GM04503 (cell line): ENCODE results near the gene DCC.

ENCODE experiments used
- DNase-seq: peaks from one replicate; pipeline ENCODE4 v3.0.0-alpha.2; 2012; ENCODE audit warnings: low read depth

Gene DCC

DNA sequence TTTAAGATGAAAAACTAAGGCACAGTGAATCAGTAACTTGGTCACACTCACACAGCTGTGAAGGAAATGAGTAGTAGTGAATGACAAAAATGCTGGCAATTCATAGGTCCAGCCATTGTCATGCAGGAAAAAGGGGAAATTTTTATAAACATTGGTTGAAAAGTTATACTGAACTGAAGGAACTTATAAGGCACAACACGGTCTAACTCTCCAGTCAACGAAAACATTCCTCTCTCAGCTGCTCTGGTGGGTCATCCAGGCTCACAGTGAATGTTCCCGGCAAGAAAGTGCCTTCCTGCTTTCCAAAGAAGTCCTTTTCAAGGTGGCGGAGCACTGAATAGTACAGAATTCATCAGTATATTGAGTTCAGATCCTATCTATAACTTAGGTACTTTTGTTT is 476.1 kb downstream of the DCC start:
- DNase-seq, result no peak

DNA sequence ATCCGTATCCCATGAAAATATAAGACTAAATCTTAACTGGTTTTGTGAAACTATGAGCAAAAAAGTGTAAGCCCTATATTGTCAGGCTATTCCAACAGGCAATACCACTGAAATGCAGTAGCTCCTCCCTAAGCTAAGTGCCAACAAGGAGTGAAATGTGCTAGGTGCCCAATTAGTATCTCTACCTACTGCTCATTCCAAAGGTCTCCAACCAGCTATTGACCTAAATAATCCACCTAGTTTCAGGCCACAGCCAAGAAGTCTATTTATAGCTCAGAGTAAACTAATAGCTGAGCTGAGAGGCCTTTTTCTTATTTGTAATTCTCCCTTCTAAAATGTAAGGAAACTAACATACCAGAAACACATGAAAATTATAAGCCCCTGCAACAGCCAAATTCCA is 482.2 kb downstream of the DCC start:
- DNase-seq, result no peak

DNA sequence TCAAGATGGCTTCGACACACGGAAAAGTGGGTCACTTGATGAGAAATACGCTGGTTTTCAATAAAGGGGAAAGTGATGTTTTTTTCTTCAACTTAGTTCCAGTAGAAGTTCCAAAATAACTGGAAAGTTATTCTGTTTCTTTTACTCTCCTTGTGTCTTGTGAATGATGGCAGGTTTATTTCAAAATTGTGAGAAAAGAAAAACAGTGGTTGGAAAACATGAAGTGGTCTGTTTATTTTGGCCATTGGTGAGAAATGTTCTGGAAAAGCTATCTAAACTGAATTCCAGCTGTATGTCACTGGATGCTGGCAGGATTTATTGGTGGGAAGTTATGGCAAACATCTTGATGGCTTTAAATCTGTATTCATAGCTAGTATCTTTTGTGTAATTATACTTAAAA is 484.1 kb downstream of the DCC start:
- DNase-seq, result no peak

DNA sequence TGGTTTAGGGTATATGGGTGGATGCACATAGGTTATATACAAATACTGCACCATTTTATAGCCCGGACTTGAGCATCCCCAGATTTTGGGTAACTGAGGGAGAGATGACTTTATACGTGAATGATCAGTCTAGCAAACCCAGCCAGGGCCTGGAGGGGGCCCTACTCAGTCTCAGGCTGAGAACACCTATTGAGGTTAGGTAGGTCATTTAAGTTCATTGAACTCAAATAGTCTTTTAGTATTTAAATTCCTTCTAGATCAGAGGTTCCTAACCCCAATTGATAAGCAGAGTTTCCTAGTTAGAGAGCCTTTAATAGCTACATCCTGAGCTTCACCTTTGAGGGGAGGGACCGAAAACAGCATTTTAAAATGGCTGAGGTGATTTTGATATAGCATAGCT is 487.0 kb downstream of the DCC start:
- DNase-seq, result no peak

DNA sequence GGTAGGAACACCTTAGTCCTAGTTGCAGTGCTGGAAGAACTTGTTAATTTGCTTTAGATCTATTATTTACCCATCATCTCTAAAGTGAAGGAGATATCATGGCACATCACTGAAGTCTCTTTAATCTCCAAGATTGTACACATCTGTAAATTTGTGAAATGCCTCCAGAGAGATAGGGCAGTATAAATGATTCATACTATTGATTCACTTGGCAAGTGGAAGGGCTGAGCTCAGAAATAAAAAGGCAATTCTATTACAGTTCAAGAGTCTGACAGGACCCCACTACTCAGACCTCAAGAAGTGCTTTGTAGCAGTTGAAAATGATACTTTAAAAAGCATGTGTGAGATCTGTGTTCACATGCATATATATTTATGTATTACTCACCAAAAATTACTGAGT is 489.3 kb downstream of the DCC start:
- no peak for DNase-seq

DNA sequence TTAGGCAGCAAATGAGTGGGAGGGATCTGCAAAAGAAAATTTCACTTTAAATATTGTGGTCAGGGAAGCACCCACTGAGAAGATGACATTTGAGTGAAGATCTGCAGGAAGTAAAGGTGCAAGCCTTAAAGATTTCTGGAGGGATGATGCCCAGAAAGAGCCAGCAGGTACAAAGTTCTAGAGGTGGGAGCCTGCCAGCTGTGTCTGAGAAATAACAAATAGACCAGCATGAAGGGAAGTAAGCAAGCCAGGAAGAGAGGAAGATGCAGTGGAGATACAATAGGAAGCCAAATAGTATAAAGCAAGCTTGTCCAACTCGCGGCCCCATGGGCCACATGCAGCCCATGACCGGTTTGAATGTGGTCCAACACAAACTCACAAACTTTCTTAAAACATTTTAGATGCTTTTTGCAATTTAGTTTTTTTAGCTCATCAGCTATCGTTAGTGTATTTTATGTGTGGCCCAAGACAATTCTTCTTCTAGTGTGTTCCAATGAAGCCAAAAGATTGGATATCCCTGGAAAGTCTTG is 489.9 kb downstream of the DCC start:
- DNase-seq, result no peak

DNA sequence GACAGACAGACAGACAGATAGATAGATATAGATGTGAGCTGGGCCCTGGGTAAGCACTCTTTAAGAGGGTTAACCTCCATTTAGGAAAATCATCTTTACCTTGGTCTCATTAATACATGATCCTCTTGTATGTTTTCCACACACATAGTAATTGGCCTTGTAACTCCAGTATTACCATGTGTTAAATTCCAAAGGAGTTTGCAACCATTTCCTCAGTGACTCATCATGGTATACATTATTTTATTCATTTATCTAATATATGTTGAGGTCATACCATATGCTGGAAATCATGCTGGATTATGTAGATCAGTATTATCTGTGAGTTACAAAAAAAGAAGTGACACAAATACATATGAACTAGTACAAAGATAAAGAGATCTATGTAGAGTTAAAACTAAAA is 504.3 kb downstream of the DCC start:
- DNase-seq, result no peak

DNA sequence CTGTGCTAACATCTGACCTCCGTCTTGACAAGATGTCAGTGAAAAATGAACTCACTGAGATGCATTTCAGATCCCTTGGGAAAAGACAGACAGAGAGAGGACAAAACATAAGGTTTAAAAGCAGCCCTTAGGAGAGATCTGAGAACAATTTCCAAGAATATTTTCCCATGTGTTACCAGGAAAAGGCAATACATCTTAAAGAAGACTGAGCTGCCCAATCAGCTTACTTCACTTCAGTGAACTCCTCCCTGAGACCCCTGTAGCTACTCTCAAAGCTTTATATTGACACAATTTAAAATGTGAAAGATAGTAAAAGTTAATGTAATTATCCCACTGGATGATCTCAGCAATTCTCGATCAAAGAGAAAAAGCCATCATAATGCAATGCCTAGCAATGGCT is 505.0 kb downstream of the DCC start:
- no peak for DNase-seq

DNA sequence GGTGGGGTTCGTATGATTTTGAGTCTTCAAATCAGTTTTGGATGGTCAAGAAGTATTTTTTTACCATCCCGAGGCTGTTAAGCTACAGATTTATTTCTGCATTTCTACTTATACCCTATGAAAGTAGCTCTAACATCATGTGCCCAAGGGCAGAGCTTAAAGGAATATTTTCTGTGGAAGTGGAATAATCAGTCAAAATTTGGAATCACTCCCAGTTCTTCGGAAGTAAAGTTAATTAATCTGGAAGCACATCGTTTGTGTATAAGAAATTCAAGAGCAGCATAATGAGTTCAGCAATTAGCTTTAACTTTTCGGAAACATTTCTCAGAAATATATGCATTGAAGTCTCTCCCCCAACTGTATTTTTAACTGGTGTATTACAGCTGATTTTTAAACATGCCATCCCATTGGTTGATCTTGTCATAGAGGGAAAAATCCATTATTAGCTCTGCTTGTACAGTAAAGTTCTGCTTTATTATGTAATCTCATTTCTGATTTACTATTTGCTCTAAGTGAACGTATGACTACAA is 510.1 kb downstream of the DCC start:
- DNase-seq, result no peak

DNA sequence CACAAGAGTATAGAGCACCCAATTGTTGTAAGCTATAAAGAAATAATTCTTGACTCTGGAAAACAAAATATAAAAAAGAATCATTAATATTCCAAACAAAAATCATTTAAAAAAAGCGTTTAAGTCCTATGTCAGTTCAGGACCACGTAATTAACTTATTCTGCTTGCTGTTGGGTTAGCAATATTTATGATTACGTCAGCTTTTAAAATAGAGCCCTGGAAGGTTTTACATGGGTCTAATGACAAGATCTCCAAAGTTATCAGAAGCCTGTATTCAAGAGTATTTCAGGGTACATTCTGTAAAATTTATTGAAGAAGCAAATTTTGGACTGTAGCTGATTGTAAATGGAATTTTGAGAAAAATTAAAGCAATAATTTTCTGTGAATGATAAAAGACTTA is 521.6 kb downstream of the DCC start:
- no peak for DNase-seq

DNA sequence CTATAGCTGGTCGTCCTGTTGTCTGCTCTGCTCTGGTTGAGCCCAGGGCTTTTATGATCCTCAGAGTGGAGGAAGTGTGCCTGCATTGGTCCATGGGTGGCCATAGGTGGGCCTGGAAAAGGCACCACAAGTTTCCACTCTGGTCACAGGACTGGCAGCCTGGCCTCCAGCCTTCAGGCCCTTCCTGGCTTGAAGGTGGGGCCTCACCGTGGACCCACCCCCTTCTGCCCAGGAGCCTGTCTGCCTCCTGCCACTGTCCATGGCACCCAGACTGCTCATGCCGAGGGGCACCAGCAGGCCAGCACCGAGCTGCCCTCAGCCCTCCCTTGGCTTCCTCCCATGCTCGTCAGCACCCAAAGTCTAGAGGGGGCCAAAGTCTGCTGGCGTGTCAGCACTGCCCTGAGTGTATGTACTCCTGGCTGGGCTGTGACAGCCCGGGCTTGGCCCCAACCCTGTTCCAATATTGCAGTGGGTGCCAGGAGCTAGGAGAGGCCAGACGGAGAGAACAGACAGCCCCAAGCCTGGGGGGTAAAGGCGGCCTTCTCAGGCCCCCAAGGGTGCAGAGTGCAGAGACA is 529.4 kb downstream of the DCC start:
- no peak for DNase-seq

DNA sequence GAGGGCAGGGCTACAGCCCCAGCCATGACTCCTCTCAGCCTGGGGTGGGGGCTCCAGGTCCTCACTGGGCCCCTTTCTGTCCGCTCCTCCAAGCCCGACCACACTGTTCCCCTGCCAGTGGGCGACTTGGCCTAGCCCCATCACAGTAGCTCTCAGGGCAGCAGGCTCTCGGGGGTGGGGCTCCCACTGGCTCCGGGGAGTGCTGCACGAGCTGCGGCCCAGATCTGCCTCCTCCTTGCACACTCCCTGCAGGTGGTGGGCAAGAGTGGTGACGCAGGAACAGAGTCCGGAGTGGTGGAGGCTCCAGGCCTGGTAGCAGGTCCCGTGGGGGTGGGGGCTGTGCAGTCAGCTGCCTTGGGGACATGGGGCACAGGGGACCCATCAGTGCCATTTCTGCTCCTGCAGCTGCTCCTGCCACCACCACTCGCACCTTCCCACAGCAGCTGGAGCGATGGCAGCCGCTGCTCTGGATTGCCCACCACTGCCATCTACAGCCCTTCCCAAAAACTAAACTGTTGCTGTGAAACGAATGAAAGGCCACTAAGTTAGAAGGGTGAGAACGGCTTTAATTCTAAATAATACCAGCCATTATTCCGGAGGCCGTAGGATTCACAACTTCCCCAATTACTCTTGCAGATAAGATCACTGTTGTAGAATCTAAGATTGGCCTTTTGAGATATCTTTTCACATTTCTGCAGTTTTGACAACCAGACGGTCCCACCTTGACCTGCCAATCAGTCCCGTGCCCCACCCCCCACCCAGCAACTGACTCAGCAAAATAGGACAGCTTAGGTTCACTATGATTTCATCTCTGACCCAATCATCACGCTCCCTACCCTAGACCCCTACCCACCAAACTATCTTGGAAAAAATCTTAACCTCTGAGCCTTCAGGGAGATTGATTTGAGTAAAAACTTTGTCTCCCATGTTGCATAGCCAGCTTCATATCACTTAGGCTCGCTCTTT is 530.2 kb downstream of the DCC start:
- DNase-seq, result no peak

DNA sequence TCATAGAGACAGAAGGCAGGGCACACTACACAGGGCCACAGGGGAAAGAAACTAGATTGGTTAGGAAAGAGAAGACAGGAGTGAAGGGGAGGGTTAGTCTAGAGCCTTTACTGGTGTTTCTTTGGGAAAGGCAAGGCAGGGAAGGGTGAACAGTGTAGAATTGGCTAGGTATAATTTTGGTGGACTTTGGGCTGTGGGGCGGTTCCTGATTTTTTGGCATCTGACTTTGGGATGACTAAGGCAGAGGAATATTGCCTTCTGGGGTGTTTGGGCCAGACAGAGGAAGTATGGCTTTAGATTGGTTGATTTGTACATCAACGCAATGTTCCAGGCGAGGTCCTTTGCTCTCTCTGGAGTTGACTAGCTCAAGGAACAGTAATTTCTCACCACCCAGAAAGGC is 534.8 kb downstream of the DCC start:
- DNase-seq, result no peak

DNA sequence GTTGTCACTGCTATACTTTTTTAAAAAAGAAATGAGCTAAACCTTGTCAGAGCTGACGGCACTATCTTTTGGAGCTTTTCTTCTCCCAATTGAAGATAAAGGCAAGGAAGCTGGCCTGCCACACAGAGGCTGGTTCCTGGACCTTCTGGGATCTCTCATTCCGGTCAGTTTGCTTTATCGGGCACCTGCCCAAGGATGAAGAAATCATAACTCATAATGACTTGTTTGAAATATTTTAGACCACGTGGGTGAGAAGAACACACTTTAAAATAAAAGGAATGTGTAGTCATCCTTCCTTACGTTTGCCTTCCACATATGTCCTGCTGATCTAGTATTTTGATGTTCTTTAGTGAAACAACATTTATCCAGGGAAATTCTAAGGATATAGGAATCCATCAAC is 535.7 kb downstream of the DCC start:
- no peak for DNase-seq

DNA sequence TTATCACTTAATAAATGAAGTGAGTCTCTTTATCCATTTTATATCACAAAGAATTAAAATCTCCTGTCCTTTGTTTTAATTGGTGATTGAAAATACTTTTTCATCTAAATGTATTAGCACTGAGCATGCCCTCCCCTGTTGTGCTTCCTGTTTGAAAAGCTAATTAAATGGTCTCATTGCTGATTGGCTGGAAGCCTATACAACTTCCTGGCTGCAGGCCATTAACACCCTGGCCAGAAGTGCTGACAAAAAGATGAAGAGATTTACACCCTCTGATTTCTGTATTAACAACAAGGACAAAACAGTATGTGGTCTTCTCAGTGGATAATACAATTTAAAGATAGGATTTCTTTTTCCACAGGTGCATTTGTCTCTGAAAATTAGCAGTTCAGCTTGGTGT is 548.0 kb downstream of the DCC start:
- DNase-seq, result no peak

DNA sequence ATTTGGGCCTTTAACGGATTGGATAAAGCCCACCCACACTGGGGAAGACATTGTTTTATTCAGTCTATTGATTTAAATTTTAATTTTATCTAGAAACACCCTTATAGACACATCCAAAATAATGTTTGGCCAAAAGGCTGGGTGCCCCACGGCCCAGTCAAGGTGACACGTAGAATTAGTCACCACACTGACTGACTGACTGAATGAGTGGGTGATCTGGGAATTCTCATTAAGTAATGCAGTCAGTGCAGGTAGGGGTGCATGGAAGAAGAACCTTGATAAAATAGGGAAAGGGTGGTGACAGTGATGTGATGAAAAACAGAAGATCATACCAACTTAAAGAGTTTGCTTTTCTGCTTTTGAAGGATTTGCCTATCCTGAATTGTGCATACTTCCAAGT is 554.8 kb downstream of the DCC start:
- DNase-seq, result no peak

DNA sequence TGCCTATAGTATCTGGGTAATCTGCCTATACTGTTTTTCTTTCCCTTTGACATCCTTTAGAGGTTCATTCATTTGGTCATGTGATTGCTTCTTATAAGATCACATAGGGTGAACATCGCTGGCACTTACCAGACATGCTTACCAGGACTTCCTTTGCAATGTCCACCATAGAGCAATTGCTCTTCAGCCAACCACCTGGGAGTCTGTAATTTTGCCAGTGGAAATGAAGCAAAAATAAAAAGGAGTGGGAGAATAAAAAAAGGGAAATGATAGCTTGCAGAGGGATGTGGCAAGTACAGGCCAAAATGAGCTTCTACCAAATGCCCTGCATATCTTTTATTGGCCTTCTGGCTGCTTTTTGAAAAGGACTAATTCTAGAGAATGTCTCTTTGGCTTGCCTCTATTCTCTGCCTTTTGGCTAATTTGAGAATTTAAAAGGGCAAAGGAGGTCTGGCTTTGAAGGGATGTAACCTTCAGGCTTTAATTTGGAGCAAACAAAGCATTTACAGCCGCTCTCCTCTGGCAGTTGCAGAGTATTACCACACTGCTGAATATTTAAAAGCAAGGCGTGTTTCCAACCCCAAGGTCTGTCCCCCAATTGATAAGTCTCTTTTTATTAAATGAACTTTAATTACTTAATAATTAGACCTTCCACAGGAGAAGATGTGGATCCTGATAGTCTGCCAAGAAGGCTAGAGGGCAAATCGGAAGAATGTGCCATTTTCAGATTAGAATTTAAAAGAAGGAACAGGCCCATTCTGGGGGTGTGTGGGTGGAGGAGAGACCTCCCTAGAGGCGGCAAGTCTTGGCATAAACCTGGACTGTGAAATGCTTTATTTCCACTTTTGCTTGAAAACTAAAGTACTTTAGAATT is 557.9 kb downstream of the DCC start:
- no peak for DNase-seq

DNA sequence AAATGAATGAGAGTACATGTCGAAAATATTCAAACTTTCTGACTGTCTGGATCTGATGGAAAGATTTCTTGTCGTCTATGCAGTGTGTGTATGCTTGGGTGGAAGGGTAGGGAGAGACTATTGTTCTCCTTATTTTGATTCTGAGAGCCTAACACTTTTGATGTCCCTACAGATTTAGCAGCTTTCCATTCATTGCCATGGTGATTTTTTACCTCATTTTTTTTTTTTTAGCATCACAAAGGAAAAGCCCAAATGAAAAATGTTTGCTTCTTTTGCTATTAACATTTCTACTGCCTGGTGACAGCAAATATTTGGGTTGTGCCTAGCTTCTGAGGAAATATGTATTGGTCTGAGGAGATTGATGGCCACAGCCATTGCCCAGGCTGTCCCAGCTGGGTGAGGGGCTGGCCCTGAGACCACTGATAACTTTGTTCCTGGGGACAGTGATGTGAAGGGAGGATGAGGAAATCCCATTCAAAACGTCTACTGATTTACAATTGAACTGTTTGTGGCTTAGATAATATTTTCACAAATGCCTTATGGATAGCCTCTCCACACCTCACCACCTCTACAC is 558.6 kb downstream of the DCC start:
- DNase-seq, result no peak

DNA sequence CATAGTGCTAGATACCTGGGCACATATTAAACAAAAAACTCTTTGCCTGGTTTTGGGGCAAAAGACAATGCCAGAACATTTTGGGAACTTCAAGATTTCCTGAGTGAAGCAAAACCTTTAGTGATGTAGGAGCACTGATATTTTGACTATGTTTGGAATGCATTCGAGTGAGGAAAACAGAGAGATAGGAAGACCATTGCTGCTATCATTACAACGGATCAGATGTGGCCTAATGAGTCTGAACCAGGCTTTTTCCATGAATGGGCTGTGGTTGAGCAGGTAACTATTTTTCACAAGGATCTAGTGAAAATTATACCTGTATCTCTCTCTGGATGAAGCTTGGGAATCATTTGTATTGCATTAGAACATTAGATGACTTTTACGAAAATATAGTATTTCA is 562.2 kb downstream of the DCC start:
- no peak for DNase-seq

DNA sequence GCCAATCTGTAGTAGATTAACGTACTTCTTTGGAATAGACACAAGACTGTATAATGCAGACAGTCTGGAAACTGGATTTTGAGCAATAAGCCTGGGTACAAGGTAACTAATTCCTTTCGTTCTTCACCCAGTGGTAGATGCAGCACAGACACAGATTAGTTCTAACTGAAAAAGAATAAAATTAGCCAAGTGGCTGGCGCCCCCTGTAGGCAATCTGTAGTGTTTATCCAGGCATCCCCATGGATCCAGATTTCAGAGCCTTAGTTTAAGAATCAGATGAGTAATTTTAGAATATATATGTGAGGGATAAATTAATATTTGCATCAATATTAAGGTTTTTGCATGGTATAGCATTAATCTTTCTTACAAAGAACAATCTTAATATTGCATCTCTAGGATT is 563.9 kb downstream of the DCC start:
- DNase-seq, result no peak

DNA sequence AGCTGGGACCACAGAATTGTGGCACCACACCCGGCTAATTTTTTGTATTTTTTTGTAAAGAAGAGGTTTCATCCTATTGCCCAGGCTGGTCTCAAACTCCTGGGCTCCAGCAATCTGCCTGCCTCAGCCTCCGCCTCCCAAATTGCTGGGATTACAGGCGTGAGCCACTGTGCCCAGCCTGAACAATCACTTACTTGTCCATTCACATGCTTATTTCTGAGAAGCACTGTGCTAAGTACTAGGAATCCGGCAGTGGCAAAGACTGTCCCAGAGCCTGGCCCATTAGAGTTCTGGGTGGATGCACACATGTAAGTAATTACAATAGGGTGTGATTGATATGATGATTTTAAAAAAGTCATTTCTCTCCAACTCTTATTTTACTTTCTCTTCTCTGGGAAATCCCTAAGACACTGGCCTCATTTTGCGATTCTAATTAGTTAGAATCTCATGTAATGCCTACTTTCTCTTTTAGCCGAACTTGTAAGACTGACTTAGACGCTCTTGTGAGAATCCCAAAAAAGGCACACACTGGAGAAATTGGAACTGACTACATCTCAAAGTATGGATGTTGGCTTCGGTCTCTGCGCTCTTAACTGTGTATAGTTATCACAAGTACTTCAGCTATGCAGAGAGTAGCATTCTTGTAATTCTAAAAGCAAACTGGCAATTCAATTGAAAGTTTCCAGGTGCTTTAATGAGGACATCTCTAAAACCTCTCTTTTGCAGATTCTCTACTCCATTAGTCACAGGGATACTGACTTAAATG is 567.7 kb downstream of the DCC start:
- no peak for DNase-seq
